Osteoblast (primary cell): ENCODE measurements around the gene MFSD6L. TPM values are rescaled to one million over a fixed set of nuclear protein-coding genes. Genes with fewer than 3 reads are reported as not detected.

Source experiments
- DNase-seq: peaks from one replicate; pipeline ENCODE4 v3.0.0; 2011; ENCODE audit warnings: low spot score, mixed read lengths; ENCODE audit not compliant: insufficient read length; ENCODE audit errors: missing footprints
- H2AFZ ChIP-seq: 2 replicates; pipeline ENCODE4 v1.6.0; 2011; ENCODE audit warnings: mild to moderate bottlenecking, low read length
- H3K27ac ChIP-seq: 2 replicates; pipeline ENCODE4 v1.5.1; 2011; ENCODE audit warnings: mild to moderate bottlenecking, low read depth, low read length, moderate library complexity
- H3K27me3 ChIP-seq: 2 replicates; pipeline ENCODE4 v1.6.0; 2012; ENCODE audit warnings: mild to moderate bottlenecking, control low read depth, inconsistent platforms, low read length, moderate library complexity; ENCODE audit not compliant: insufficient read depth
- H3K36me3 ChIP-seq: 2 replicates; pipeline ENCODE4 v1.5.1; 2011; ENCODE audit warnings: mild to moderate bottlenecking, low read length, control low read depth, moderate library complexity; ENCODE audit not compliant: insufficient read depth
- H3K4me1 ChIP-seq: 2 replicates; pipeline ENCODE4 v1.5.1; 2011; ENCODE audit warnings: mild to moderate bottlenecking, low read length, control low read depth, moderate library complexity; ENCODE audit not compliant: insufficient read depth
- H3K4me2 ChIP-seq: 2 replicates; pipeline ENCODE4 v1.6.0; 2011; ENCODE audit warnings: mild to moderate bottlenecking, low read length; ENCODE audit not compliant: insufficient read depth
- H3K4me3 ChIP-seq: fragments of 200-600 bp; sonication (generic); 3 replicates; pipeline ENCODE4 v1.5.1; 2012; ENCODE audit warnings: mild to moderate bottlenecking, low read length, inconsistent platforms; ENCODE audit not compliant: insufficient read depth
- H3K79me2 ChIP-seq: 2 replicates; pipeline ENCODE4 v1.6.0; 2012; ENCODE audit warnings: mild to moderate bottlenecking, low read length, control low read depth, inconsistent platforms; ENCODE audit not compliant: insufficient read depth
- H3K9me3 ChIP-seq: 2 replicates; pipeline ENCODE4 v1.5.1; 2011; ENCODE audit warnings: low read depth, low read length, control low read depth
- H4K20me1 ChIP-seq: 2 replicates; pipeline ENCODE4 v1.6.0; 2012; ENCODE audit warnings: mild to moderate bottlenecking, low read length, control low read depth; ENCODE audit not compliant: insufficient read depth
- CTCF ChIP-seq: IDR thresholded peaks from 2 replicates; pipeline ENCODE4 v1.5.1; 2011; ENCODE audit warnings: mild to moderate bottlenecking, low read depth, low read length, moderate library complexity; ENCODE audit errors: extremely low read depth
- total RNA-seq: library from RNA; depleted of rRNA; stranded (reverse); fragments of >200 nt; gene quantifications from 2 replicates; pipeline ENCODE4 v1.2.3, GENCODE V29; 2012

The MFSD6L gene
- total RNA-seq, 1 donor, result not detected

- no peak overlapping the region for H3K27ac ChIP-seq
- no peaks in the 10 kb centered on the region for H3K4me1 ChIP-seq
Measured at GRCh38 chr17:8825802-8826201, 26.6 kb upstream of the MFSD6L start.

GRCh38 chr17:8823279-8823678, 24.1 kb upstream of the MFSD6L start:
- no peak for DNase-seq
- no peak overlapping the region for H3K4me2 ChIP-seq
- H3K9me3 ChIP-seq, result peaks cover 5% of the 10 kb centered on the region
- no peaks in the 10 kb centered on the region for H4K20me1 ChIP-seq
- no peak overlapping the region for H2AFZ ChIP-seq
- H3K4me1 ChIP-seq, result no peaks in the 10 kb centered on the region
- H3K27ac ChIP-seq, result no peak overlapping the region
- H3K27me3 ChIP-seq, result peaks cover 10% of the 10 kb centered on the region
- H3K36me3 ChIP-seq, result no peaks in the 10 kb centered on the region
- TF ChIP-seq CTCF, result no peak
- no peak overlapping the region for H3K4me3 ChIP-seq
- H3K79me2 ChIP-seq, result no peaks in the 10 kb centered on the region

More at GRCh38 chr17:8825802-8826201, 26.6 kb upstream of the MFSD6L start:
- H4K20me1 ChIP-seq, result no peaks in the 10 kb centered on the region
- TF ChIP-seq CTCF, result no peak
- H3K4me2 ChIP-seq, result no peak overlapping the region
- peaks cover 5% of the 10 kb centered on the region for H3K27me3 ChIP-seq
- H3K4me3 ChIP-seq, result no peak overlapping the region
- H3K79me2 ChIP-seq, result no peaks in the 10 kb centered on the region
- H3K36me3 ChIP-seq, result no peaks in the 10 kb centered on the region
- DNase-seq, result no peak
- peaks cover 5% of the 10 kb centered on the region for H3K9me3 ChIP-seq
- no peak overlapping the region for H2AFZ ChIP-seq

GRCh38 chr17:8822401-8823035, 23.4 kb upstream of the MFSD6L start:
- Histone ChIP-seq H3K79me2 (no peaks in the 10 kb centered on the region), H3K4me2 (no peak overlapping the region), H3K4me3 (no peak overlapping the region), H3K27me3 (peaks cover 11% of the 10 kb centered on the region), H4K20me1 (no peaks in the 10 kb centered on the region), H3K4me1 (no peaks in the 10 kb centered on the region), H3K27ac (no peak overlapping the region), H3K9me3 (peaks cover 5% of the 10 kb centered on the region), H2AFZ (no peak overlapping the region), H3K36me3 (no peaks in the 10 kb centered on the region)
- DNase-seq, result no peak
- TF ChIP-seq CTCF, result no peak

GRCh38 chr17:8821446-8822105, 22.4 kb upstream of the MFSD6L start:
- no peak overlapping the region for H3K27ac ChIP-seq
- H3K4me1 ChIP-seq, result no peaks in the 10 kb centered on the region
- no peak overlapping the region for H2AFZ ChIP-seq
- peaks cover 7% of the 10 kb centered on the region for H3K27me3 ChIP-seq
- no peak for TF ChIP-seq CTCF
- peaks cover 5% of the 10 kb centered on the region for H3K9me3 ChIP-seq
- no peaks in the 10 kb centered on the region for H3K79me2 ChIP-seq
- H3K4me3 ChIP-seq, result no peak overlapping the region
- H4K20me1 ChIP-seq, result no peaks in the 10 kb centered on the region
- no peak for DNase-seq
- H3K4me2 ChIP-seq, result no peak overlapping the region
- H3K36me3 ChIP-seq, result no peaks in the 10 kb centered on the region
